IPS-15b (cell line): Measurements from ENCODE around the gene TRAPPC5.

Experiments
- H3K27me3 ChIP-seq: one replicate; pipeline ENCODE4 v1.6.1; 2013; ENCODE audit warnings: low read length; ENCODE audit not compliant: control insufficient read depth, insufficient read depth
- H3K36me3 ChIP-seq: one replicate; pipeline ENCODE4 v1.6.1; 2013; ENCODE audit warnings: low read length; ENCODE audit not compliant: control insufficient read depth, insufficient read depth
- H3K4me1 ChIP-seq: one replicate; pipeline ENCODE4 v1.6.1; 2013; ENCODE audit warnings: mild to moderate bottlenecking, low read length; ENCODE audit not compliant: control insufficient read depth, insufficient read depth
- H3K4me3 ChIP-seq: one replicate; pipeline ENCODE4 v1.5.1; 2013; ENCODE audit warnings: low read depth, low read length
- H3K9ac ChIP-seq: one replicate; pipeline ENCODE4 v1.6.1; 2013; ENCODE audit warnings: low read depth, mild to moderate bottlenecking, low read length
- H3K9me3 ChIP-seq: one replicate; pipeline ENCODE4 v1.6.1; 2013; ENCODE audit warnings: mild to moderate bottlenecking, low read length; ENCODE audit not compliant: control insufficient read depth, insufficient read depth

Gene TRAPPC5

DNA sequence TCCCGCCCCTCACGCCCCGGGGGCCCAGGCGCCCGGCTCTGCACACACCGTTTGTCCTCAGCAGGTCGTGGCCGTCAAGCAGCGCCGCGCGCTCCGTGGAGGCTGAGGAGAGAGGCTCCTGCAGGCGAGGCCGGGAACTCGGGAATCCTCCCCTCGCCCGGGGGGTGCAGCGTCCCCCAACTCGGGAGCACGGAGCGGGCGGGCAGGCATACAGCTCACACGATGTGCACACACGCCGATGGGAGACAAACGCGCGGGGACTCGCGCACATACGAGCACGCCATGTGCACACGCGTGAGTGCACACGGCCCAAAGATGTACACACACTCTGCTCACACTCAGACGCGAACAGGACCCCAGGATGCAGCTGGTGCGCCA is 50.6 kb downstream of the TRAPPC5 start:
- Histone ChIP-seq H3K4me3 (no peak overlapping the region), H3K4me1 (peaks cover 4% of the 10 kb centered on the region), H3K9ac (no peak overlapping the region), H3K9me3 (no peaks in the 10 kb centered on the region), H3K27me3 (peaks cover 55% of the 10 kb centered on the region), H3K36me3 (no peaks in the 10 kb centered on the region)

GRCh38 chr19:7731615-7732014 is 51.0 kb downstream of the TRAPPC5 start:
- no peaks in the 10 kb centered on the region for H3K9me3 ChIP-seq
- H3K9ac ChIP-seq, result no peak overlapping the region
- peaks cover 4% of the 10 kb centered on the region for H3K4me1 ChIP-seq
- peaks cover 55% of the 10 kb centered on the region for H3K27me3 ChIP-seq
- no peaks in the 10 kb centered on the region for H3K36me3 ChIP-seq
- H3K4me3 ChIP-seq, result no peak overlapping the region

DNA sequence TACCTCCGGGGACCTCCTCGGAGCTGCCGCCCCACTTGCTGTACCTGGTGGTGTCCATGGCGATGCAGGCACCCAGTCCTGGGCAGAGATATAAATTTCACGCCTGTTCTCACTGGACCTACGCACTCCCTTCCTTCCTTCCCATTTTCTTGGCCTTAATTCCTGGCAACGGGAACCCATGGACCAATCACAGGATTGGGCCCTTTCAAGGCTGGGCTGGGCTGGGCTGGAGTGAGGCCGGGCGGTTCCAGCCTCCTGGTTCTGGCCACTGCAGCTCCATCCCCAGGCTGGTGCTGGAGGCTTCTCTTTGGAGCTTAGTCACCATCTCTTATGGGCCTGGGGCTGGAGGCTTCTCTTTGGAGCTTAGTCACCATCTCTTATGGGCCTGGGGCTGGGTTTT is 51.4 kb downstream of the TRAPPC5 start, which contains the start of gene CLEC4G:
Gene CLEC4G, minus strand, starts transcription at position 66 of the 400 bp plus-strand sequence. Its CDS starts 8 bp downstream, at position 58.
- H3K9me3 ChIP-seq, result no peaks in the 10 kb centered on the region
- no peak within 1 kb of the TSS for H3K9ac ChIP-seq
- no peak within 1 kb of the TSS for H3K4me3 ChIP-seq
- H3K4me1 ChIP-seq, result peaks cover 4% of the 10 kb centered on the region
- H3K27me3 ChIP-seq, result peaks cover 55% of the 10 kb centered on the region
- H3K36me3 ChIP-seq, result no peaks in the 10 kb centered on the region

GRCh38 chr19:7733376-7733775 is 52.7 kb downstream of the TRAPPC5 start:
- Histone ChIP-seq H3K9ac (no peak overlapping the region), H3K4me1 (peaks cover 4% of the 10 kb centered on the region), H3K9me3 (no peaks in the 10 kb centered on the region), H3K4me3 (no peak overlapping the region), H3K27me3 (peaks cover 47% of the 10 kb centered on the region), H3K36me3 (no peaks in the 10 kb centered on the region)

DNA sequence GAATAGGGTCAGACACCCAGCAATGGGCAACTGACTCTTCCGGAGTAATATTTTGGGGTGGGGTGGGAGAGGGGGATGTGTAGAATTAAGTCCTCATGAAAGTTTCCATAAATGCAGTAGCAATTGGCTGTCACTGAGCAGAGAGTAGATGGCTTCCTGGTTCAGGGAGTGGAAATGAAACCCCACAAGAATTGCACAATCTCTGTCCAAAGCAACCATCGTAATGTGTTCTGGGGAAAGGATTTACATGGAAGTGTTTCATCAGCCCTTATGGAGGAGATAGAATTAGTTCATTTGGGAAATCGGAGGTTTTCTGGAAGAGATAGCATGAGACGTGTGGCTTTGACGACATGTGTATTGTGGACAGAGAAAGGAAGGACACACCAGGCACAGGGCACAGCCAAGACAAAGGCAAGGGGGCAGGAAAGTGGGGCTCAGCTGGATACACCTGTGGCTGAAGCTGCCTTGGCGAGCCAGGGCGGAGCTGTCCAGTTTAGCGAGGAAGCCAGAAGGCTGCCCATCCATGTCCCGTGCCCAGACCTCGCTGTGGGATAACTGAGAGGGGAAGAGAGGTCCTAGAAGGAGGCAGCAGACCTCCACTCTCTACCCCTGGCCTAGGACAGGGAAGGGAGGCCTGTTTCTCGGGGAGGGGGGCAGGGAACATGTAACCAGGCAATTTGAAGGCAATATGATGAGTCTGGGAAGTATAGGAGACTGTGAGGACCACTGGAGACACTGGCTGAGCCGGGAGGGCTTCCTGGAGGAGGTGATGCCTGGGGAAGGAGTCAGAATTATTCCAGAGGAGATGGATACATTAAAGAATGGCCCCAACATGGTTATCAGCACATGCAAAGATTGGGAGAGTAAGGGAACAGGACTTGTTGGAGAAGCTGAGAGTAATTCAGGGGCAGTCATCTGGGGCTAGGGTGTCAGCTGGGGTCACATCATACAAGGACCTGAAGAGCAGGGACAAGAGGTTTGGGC is 53.9 kb downstream of the TRAPPC5 start:
- H3K27me3 ChIP-seq, result peaks cover 36% of the 10 kb centered on the region
- no peaks in the 10 kb centered on the region for H3K9me3 ChIP-seq
- H3K4me1 ChIP-seq, result no peaks in the 10 kb centered on the region
- no peak overlapping the region for H3K4me3 ChIP-seq
- H3K9ac ChIP-seq, result no peak overlapping the region
- H3K36me3 ChIP-seq, result no peaks in the 10 kb centered on the region

- Histone ChIP-seq H3K4me3 (no peak overlapping the region), H3K36me3 (no peaks in the 10 kb centered on the region), H3K9me3 (no peaks in the 10 kb centered on the region), H3K9ac (no peak overlapping the region), H3K4me1 (no peaks in the 10 kb centered on the region), H3K27me3 (peaks cover 26% of the 10 kb centered on the region)
These were observed 55.5 kb downstream of the TRAPPC5 start for GRCh38 chr19:7736148-7736547.

GRCh38 chr19:7737215-7737614 is 56.6 kb downstream of the TRAPPC5 start:
- no peak overlapping the region for H3K4me3 ChIP-seq
- H3K9me3 ChIP-seq, result no peaks in the 10 kb centered on the region
- peaks cover 16% of the 10 kb centered on the region for H3K27me3 ChIP-seq
- no peaks in the 10 kb centered on the region for H3K4me1 ChIP-seq
- no peak overlapping the region for H3K9ac ChIP-seq
- H3K36me3 ChIP-seq, result no peaks in the 10 kb centered on the region
